GM21367 (cell line): ENCODE results near the gene SHOC2.

Experiments
- ATAC-seq: cut with Tn5 transposase; IDR thresholded peaks from one replicate; pipeline ENCODE4 v1.9.1; 2021; ENCODE audit not compliant: unreplicated experiment

Gene SHOC2

DNA sequence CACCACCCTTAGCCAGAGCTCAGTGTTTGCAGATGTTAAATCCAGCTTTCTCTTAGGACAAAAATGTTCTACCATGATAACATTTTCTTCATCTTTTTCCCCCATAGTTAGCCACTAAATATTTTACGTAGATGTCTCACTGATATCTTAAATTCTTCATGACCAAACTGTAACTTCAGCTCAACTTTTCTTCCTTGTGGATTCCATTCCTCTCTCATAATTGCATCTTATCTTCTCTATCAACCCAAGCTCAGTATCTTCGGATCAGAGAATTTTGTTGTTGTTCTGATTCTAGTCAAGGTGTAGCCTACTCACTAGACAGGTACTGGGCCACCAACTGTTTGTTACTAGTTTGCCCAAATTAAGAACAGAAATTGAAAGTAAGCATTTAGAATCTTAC, 60.2 kb downstream of the SHOC2 start:
- ATAC-seq: no peak

DNA sequence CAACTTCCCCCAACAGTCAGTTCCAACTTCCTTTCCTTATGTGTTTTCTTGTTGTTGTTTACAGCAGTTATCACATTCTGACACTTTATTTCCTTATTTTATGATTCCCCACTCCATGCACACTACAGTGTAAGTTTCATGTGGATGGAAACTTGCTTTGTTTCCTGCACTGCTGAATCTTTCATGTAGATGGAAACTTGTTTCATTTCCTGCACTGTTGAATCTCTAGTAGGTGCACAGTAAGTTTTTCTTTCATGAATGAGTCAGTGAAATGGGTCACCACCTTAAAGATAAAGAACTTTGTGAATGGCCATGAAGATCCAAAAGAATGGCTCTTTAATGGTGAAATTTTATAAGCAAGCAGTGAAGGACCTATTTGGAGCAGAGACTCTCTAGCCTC, 61.4 kb downstream of the SHOC2 start:
- no peak for ATAC-seq

- no peak for ATAC-seq
These were observed 64.1 kb downstream of the SHOC2 start for GRCh38 chr10:110983466-110983865.

- no peak for ATAC-seq
These were observed 66.3 kb downstream of the SHOC2 start for GRCh38 chr10:110985497-110986275.

DNA sequence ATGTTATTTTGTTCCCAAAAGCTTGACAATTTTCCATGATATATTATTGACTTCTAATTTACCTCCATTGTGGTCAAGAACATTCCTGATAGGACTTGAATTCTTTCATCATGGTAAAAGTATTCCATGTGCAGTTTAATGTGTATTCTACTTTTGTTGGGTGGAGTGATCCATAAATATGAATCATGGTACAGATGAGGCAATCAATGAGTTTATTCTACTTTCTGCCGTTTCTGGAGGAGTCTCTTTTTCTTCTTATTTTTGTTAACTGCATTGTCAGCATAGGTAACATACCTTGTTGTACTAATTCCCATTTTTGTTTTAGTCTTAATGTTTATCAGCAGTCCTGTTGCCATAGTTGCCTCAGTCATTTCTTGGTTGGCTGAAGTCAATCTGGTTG, 69.6 kb downstream of the SHOC2 start:
- ATAC-seq: no peak

- no peak for ATAC-seq
These were observed 72.8 kb downstream of the SHOC2 start for GRCh38 chr10:110992006-110992800.

GRCh38 chr10:110993024-110993693, 73.8 kb downstream of the SHOC2 start:
- no peak for ATAC-seq

DNA sequence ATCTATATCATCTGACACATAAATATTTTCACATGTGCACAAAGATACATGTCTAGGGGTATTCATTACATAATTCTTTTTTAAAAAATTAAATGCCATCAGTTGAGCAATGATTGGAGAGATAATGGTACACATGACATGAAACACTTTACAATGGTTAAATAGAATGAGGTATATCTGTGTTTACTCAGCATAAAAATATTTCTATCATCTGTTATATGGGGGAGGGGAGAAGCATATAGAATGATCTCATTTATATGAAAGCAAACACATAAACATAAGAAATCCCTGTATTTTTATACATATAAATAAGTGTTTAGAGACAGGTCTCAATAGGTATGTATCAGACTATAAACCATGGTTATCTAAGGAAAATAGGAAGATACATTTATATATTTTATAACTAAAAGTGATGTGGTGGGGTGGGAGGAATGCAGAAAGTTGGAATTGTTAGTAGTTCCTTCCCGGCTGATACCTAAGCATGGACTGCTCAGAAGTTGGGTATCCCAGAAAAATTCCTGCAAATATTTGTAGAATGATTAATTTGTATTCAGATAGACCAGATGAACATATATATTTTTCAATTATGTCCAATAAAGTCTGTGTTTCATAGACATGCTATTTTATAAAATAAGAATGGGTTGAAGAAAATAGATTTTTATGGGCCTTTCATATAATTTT, 75.1 kb downstream of the SHOC2 start:
- ATAC-seq: no peak

DNA sequence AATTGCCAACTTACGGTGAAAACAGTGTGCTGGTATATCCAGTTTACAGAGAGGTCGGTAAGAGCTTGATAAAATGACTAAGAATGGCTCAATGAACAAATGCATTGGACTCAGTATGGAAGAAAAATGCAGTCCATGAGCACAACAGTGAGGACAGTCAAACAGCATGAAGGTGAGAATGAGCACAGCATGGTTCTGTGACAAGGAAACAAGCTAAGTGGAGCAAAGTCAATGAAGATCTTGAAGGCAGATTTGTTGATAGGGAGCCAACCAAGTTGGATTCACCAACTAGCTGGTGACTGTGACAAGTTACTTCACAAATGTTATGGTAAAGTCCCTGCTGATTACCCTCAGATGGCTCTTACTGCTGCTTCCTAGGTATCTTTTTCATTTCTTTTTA, 75.9 kb downstream of the SHOC2 start:
- no peak for ATAC-seq

GRCh38 chr10:110996256-110996655, 76.9 kb downstream of the SHOC2 start:
- ATAC-seq: no peak

DNA sequence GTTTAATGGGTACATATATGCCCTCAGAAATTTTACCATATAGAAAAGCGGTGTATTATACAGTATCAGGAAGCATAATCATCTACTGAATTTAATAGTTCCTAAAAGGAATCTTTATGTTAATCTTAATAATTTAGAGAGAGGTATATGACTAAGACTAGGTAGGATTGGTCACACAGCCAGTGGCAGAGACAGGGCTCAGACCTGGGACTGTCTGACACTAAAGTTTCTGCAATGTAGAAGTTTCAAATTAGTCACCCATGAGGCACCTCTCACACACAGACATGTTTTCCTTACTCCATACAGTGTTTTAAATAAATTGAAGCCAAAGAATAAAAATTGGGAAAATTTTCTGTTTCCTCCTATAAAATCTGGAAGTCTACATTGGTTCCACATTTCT, 84.6 kb downstream of the SHOC2 start:
- ATAC-seq: no peak

DNA sequence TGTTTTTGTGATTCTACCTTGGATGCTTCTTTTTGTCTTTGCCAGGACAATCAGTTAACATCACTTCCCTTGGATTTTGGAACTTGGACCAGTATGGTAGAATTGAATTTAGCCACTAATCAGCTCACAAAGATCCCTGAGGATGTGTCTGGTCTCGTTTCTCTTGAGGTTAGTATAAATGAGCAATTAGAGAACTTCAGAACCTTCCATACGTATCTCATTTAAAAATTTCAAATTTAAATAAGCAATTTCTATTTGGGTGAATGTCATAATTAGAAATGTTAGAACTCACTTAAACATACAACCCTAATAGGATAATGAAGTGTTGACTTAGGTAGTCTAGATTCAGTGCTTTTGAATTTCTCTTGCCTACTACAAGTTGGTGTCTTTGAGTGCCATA, 88.1 kb downstream of the SHOC2 start:
- no peak for ATAC-seq

- ATAC-seq: no peak
These were observed 95.8 kb downstream of the SHOC2 start for GRCh38 chr10:111015181-111015580.

DNA sequence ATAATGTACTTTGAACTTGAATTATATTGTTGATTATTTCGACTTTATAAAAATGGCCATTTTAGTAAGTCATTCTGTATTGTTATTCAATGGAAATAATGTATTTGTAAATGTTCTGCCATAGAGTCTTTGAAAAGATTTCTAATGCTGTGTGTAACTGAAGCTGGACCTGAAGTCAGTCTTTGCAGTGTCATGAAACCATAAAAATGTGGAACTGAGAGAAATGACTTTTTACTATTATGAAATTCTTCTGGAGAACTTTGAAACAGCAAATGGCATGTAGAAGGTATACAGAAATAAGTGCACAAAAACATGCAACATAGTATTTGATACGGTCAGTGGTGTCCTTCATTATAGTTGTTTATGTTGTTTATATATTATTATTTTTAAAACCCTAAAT, 97.7 kb downstream of the SHOC2 start:
- ATAC-seq: no peak

- no peak for ATAC-seq
These were observed 98.6 kb downstream of the SHOC2 start for GRCh38 chr10:111018021-111018420.

DNA sequence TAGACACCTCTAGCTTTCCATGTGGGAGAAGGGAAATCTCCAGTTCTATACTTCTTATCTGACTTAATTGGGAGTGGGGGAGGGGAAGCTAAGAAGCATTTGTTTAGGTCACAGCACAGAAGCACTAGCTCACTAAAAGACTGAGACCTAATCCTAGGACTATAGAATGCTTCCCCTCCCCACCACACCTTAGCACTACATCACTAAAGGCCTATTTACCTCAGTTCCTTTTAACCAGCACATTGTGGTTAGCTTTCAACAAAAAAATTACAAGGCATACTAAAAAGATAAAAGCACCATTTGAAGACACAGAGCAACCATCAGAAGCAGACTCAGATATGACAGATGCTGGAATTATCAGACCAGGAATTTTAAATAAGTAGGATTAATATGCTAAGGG, 103.7 kb downstream of the SHOC2 start:
- ATAC-seq: no peak

GRCh38 chr10:111030042-111030750, 110.8 kb downstream of the SHOC2 start:
- peak; percentile 55 for ATAC-seq

- ATAC-seq: no peak
These were observed 115.3 kb downstream of the SHOC2 start for GRCh38 chr10:111034598-111035310.

- no peak for ATAC-seq
These were observed 116.1 kb downstream of the SHOC2 start for GRCh38 chr10:111035542-111035941.

DNA sequence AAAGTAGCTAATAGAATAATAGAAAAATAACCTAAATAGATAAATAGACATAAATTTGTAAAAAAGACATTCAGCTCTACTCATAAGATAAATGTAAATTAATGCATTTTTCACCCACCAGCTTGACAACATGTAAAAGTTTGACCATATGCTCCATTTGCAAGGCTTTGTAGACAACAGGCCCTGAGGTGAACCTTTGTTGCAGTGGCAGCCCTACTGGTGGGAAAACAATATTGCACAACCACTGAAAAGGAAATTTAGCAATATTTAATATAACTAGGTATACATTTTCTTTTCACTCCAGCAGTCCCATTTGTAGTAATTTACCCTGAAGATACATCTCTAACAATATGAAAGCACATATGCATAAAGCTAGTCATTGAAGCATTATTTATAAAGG, 118.5 kb downstream of the SHOC2 start:
- ATAC-seq: no peak
